Activated CD4-positive, alpha-beta T cell treated with anti-CD3 and anti-CD28 coated beads, Interleukin-2, amount 50 U/mL, for 4 hours (primary cell): ENCODE results near the gene TNNC1.

ENCODE experiments used
- DNase-seq, 2 experiments: peaks; one replicate each; pipeline ENCODE4 v3.0.0-alpha.2; 2020

The TNNC1 gene

GRCh38 chr3:52483577-52484381 is 29.9 kb upstream of the TNNC1 start:
- DNase-seq: no peak

- DNase-seq: no peak
Measured at GRCh38 chr3:52483081-52483480, 29.2 kb upstream of the TNNC1 start.

- DNase-seq: no peak
Measured at GRCh38 chr3:52481819-52482521, 28.1 kb upstream of the TNNC1 start.

- no peak for DNase-seq
Measured at GRCh38 chr3:52480768-52481715, 27.2 kb upstream of the TNNC1 start.

- no peak for DNase-seq
Measured at GRCh38 chr3:52479877-52480575, 26.2 kb upstream of the TNNC1 start.

GRCh38 chr3:52479037-52479876 is 25.4 kb upstream of the TNNC1 start:
- no peak for DNase-seq

- DNase-seq: no peak
Measured at GRCh38 chr3:52477796-52478095, 23.9 kb upstream of the TNNC1 start.

GRCh38 chr3:52477076-52477795 is 23.4 kb upstream of the TNNC1 start:
- DNase-seq: no peak

GRCh38 chr3:52473026-52473425 is 19.2 kb upstream of the TNNC1 start:
- no peak for DNase-seq

GRCh38 chr3:52472239-52473000 is 18.6 kb upstream of the TNNC1 start:
- no peak for DNase-seq

GRCh38 chr3:52471371-52472238 is 17.8 kb upstream of the TNNC1 start:
- no peak for DNase-seq

GRCh38 chr3:52470920-52471319 is 17.1 kb upstream of the TNNC1 start:
- DNase-seq: no peak

GRCh38 chr3:52469001-52469400 is 15.2 kb upstream of the TNNC1 start:
- DNase-seq: no peak

- DNase-seq: no peak
Measured at GRCh38 chr3:52468336-52468735, 14.5 kb upstream of the TNNC1 start.

- DNase-seq: no peak
Measured at GRCh38 chr3:52463416-52463815, 9.6 kb upstream of the TNNC1 start.

- DNase-seq: no peak
Measured at GRCh38 chr3:52461874-52462273, 8.0 kb upstream of the TNNC1 start.

GRCh38 chr3:52458770-52459545 is 5.1 kb upstream of the TNNC1 start:
- no peak for DNase-seq

- no peak for DNase-seq
Measured at GRCh38 chr3:52458031-52458760, 4.4 kb upstream of the TNNC1 start.
